HG03558 (cell line): ENCODE measurements around the gene LCE5A.
"Not testable (repeated sequence)": the region's sequence is repeated elsewhere in the genome, so short reads cannot be mapped to it uniquely, and the experiment has no call there.

Source experiments
- ATAC-seq: cut with Tn5 transposase; IDR thresholded peaks from one replicate; pipeline ENCODE4 v1.9.1; 2021; ENCODE audit warnings: moderate number of reproducible peaks; ENCODE audit not compliant: unreplicated experiment; ENCODE audit errors: extremely low read depth

The LCE5A gene, protein sequence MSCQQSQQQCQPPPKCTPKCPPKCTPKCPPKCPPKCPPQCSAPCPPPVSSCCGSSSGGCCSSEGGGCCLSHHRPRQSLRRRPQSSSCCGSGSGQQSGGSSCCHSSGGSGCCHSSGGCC

DNA sequence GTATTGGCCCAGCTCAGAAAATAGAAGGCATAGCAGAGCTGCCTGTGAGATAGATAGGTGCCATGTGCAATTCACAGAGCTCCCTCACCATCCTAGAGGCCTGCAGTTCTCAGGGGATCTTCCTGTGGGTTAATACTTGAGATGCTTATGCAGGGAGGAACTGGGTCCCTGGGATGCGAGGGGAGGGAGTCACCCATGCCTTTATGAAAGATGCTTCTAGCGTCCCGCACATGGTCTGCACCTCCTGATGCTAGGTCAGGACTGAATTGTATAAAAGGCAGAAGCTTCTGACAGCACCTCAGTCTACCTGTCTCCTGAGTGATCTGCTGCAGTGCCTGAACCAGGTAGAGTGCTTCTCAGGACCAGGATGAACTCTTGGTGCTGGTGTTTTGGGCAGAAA lies at the start of gene LCE5A:
LCE5A (plus strand) TSS at position 301 of the 400 bp plus-strand sequence. CDS start 732 bp downstream, outside the sequence.
- no peak for ATAC-seq

DNA sequence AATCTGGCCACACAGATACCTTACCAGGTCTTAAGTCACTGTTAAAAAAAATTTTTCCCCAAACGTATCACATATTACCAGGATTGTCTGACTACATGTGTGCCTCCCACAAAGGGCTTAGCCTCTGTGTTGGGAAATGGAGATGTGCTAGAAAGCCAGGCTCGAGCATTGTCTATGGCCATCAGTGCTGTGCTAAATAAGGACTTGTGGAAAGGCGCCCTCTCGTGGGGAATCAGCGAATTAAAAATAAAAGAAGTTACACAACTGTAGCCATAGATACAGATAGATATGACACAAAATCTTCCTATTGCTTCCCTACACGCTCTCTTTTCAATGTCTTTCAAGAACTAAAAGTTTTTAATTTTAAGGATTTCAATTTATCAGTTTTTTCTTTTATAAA lies 49.1 kb upstream of the LCE5A start:
- ATAC-seq: no peak

DNA sequence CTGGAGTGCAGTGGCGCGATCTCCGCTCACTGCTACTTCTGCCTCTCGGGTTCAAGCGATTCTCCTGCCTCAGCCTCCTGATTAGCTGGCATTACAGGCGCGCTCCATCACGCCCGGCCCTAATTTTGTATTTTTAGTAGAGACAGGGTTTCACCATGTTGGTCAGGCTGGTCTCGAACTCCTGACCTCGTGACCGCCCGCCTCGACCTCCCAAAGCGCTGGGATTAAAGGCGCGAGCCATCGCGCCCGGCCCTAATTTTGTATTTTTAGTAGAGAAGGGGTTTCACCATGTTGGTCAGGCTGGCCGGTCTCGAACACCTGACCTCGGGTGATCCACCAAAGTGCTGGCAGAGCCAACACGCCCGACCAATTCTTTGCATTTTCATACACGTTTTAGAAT lies 48.0 kb upstream of the LCE5A start:
- no peak for ATAC-seq

DNA sequence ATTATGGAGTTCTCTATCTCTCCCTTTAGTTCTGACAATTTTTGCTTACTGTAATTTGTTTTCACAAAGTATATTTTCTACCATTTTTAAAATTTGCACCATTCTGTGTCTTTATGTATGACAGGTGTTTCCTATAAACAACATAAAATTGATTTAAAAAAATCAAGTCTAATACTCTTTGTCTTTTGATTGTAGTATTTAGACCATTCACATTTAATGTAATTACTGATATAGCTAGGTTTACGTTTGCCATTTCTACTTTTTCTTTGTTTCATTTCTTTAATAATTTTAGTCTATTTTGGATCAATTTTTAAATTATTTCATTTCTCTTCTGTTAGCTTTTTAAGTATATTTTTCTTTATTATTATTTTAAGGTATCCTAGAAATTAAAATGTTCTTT lies 44.4 kb upstream of the LCE5A start:
- no peak for ATAC-seq

DNA sequence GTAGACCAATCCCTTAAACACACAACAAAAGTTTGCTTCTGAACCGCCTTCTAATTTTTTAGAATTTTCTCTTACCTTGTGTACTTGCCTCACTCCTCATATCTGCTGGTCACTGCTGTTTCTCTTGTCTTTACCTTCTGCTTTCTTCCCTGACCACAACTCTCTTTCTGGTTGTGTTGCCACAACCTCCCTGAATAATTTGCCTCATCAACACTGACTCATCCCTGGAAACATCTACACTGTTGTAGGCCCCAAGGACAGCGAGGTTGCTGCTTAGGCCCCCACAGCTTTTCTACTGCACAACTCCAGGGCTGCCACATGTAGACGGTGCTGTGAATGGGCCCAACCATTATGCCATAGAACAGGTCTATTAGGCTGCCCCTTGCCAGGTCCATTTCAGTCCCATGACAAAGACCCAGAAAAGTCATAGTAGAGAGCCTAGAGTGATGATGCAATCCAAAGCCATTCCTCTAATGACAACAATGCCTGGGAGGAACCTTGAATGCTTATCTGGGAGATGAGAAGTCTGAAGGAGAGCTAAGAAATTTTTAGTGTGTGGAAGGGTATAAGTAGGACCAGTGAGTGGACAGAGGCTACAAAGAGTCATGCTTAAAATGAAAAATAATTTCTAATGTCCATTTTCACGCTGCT lies 36.6 kb upstream of the LCE5A start:
- ATAC-seq: no peak

DNA sequence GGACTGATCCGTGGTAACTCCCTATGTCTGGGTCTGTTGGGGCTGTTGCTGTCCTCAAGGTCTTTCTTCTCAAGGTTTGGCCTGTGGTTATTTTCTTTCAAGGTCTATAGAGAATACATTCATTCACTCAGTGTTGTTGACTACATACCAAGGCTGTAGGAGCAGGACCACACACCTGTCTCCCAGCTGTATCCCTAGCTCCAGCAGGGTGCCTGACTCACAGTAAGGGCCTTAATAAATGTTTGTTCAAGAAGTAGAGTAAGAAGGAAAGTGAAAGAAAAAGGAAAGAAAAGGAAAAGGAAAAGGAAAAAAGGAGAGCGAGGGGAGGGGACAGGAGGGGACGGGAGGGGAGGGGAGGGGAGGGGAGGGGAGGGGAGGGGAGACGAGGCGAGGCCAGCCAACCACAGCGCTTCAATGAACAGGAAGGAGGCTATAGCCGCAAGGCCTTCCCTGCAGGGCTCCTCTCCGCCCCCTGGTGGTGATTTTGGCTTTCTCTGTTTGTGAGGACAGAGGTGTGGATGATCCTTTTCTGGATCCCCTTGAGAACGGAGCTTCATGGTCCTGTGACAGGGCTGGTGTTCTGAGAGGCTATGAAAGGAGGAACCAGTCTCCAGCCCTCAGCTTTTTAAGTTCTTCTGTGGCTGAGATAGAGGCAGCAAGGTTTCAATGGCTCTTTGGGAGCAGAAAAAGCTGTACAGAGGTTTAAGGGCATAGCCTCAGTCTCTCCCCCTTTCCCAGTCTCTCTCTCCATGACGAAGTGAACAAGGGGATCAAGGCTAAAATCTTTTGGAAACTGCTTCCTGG lies 30.6 kb upstream of the LCE5A start:
- no peak for ATAC-seq

DNA sequence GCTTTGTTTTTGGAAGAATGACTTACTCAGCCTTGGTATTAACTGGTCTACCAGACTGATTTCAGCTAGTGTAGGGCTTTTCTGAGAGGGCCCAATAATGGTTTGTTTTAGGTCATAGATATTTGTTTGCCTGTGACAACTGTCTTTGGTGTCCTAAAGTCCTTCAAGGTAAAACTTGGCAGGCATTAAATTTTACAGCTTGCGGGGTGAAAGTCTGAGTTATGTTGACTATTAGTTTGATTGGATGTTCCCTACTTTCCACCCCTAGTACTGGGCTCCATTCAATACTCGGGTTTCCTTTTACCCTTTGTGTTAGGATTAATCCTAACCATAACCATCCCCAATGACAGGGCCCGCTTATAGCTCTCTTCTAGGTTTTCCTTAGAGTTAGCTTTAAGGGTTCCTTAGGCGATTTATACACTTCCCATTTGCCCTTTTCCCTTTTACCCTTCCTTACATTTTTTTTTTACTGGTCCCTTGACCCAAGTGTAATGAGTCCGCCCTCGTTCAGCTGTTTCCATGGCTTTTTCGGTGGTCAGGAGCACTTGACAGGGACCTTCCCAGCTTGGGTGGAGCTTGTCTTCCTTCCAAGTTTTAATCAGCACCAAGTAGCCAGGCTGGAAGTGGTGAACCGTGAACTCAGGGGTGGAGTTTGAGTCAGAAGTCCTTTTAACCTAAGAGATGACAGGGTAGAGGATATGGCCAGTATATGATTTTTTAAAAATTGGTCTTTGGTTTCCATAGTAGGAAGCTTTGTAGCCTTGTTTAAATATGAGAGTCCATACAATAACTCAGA lies 28.5 kb upstream of the LCE5A start:
- ATAC-seq: no peak

DNA sequence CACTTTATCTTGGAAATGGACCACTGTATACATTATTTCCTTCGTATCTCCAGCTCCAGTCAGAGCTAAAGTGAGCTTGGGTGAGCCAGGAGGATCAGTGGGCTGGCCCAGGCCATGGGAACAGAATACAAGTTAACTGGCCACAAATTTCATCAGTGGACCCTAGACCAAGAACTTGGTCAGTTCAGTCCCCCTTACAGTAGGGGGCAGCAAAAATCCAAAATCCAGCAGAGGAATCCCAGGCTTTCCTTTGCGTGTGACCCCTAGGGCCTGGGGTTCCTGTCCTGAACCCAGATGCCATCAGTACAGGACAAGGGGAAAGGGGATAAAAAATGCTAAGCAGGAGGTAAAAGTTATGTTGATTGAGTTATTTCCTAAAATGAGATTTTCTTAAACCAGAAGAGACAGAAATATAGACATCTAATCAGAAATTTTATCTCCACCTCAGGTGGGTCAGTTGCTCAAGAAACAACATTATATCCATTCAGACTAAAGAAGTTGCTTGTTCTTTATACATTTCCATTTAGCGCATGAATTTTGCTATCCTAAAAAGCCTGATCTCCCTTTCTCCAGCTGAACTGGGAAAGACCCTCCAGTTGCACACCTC lies 24.1 kb upstream of the LCE5A start:
- ATAC-seq: no peak

DNA sequence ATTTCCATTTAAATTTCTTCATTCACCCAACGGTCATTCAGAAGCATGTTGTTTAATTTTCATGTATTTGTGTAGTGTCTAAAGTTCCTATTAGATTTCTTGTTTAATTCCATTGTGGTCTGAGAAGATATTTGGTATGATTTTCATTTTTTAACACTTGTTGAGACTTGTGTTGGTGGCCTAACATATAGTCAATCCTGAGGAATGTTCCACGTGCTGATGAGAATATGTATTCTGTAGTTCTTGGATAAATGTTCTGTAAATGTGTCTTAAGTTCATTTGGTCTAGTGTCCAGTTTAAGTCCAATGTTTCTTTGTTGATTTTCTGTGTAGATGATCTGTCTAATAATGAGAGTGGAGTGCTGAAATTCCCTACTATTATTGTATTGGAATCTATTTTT lies 22.7 kb upstream of the LCE5A start:
- ATAC-seq: no peak

DNA sequence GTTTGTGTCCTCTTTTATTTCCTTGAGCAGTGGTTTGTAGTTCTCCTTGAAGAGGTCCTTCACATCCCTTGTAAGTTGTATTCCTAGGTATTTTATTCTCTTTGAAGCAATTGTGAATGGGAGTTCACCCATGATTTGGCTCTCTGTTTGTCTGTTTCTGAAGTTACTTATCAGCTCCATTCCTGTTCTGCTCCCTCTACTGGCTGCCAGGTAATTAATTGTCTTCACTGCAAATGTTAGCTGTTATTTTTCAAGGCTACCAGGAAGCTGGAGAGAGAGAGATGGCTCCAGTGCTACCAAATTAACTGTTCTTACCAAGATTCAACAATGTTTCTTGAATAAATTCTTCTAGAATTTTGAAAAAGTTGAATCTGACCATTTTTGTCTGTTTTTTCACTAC lies 19.1 kb upstream of the LCE5A start:
- ATAC-seq: not testable (repeated sequence)

DNA sequence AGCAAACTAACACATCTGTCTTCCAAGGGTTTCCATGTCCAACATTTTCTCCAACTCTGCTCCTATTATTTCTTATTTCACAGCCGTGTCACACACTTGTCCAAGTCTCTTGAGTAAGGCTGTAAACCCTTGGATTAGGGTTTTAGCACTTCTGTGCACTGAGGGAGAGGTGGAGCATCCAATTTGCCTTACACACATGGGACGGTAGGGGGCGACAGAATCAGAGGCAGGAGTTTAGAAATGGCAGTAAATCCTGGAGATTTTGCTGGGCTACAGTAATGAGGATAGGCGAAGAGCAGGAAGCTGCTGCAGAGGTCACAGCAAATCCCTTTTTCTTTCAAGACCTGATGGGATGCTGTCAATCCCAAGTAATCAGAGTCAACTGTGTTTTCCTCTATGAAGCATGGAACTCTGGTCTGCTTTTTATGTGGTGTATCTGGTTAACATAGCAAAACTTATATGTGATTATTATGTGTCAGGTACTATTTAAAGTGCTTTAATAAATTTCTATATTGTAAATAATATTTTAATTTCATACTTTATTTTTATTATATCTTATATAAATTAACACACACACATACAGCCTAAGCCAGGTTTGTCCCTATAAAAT lies 15.4 kb upstream of the LCE5A start:
- ATAC-seq: no peak

DNA sequence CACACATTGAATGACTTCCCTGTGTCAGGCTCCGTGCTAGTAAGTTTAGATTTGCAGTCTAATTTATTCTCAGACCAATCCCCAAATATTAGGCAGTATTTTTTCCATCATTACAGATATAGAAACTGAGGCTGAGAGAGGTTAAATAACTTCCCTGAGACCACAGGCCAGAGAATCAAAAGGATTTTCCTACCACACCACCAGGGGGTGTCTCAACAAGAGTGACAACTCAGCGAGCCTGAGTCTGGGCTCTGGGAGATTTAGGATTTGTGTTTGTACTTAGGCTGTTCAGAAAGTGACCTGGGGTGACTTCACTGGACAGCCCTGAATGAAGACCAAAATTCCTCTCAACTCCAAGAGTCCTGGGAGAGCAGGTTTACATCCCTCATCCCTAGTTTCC lies 13.3 kb upstream of the LCE5A start:
- no peak for ATAC-seq

DNA sequence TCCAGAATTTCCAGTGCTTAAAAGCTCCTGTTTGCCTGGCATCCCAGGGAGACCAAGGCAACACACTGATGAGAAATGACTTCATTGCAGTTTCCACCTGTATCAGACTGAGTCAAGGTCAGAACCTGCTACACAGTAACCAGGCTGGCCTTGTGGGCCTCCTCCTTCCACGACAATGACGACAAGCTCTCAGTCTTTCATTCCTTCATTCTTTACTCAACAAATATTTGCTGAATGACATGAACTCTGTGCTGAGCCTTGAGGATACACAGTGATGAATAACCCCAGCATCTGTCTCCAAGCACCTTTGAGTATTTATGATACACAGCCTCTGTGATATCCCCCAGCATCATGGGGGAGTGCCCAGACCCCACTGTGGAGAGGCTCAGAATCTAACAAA lies 8.9 kb upstream of the LCE5A start:
- no peak for ATAC-seq

DNA sequence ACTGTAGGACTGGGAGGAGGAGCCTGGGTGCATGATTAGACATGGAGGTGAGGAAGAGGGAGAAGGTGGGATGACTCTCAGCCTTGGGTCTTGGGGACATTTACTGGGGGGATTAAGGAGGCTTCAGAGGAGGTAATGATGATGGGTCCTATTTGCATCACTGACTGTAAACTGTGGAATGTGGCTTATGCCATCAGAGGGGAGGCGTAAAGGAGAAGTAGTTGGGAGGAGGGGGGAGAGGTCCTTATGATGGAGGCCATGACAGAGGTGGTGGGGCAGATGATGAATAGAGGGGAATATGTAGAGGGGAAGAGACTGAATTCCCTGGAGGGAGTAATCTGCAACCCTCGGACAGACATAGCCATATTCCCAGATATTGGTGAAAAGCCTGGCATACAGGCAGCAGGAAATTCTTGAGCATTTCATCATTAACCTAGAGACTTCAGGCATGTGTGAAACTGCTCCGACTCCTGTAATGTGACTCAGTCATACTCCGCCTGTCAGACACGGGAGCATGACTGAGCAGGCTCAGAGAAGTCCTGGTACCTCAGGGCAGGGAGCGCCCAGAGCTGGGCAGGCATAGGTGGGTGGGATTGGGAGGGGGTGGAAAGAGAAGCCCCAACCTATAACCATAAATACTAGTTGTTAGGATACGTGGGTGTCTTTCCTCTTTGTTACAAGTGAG lies 8.0 kb upstream of the LCE5A start:
- ATAC-seq: no peak

DNA sequence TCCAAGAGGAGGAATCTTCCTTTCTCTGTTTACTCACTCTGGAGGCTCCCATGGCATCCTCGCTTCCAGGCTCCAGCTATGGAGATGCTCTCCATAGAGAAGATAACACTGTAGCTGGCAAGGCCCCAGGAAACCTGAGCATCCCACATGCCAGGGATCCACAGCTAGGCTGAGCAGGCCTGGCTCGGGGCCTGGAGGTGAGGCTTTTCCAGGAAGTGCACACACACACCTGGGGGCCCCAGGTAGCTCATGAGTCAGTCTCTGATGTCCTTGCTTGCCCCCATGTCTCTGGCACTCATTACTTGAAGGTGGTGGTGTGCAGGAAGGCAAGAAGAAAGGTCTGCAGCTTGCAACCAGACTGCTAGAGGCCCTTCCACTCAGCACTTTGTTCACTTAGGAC lies 5.5 kb upstream of the LCE5A start:
- ATAC-seq: no peak

DNA sequence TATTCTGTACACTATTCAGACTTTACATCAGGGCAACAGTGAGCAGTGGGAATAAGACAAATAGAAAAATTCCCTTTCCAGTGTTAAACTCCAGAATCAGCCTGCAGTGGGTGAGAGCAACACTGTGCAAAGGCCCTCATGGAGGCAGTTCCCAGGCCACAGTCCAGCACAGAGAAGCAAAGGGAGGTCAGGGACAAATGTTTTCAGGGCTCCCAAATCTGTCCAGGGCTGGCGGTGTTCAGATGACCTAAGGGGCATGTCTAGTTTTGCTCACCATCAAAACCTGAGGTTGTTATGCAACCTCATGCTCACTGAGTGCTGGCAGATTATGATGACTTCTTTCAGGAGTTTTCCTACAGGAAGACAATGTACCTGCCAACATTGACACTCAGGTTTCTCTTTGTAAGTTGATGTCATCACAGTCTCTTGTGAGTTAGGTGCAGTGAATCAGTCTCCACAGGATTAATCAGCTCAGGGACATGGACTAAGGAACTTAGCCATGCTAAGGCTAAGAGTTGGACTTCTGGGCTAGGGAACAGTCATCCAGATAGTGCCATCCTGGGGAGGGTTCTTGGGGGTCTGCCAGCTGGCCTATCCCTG lies 3.6 kb upstream of the LCE5A start:
- no peak for ATAC-seq

DNA sequence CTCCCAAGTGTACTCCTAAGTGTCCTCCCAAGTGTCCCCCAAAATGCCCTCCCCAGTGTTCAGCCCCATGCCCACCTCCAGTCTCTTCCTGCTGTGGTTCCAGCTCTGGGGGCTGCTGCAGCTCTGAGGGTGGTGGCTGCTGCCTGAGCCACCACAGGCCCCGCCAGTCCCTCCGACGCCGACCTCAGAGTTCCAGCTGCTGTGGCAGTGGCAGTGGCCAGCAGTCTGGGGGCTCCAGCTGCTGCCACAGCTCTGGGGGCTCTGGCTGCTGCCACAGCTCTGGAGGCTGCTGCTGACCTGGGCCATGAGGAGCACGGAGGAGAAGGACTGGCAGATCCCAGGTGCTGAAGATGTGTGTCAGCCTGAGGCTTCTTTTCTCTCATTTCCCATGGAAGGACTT lies 993 bp downstream of the LCE5A start:
- no peak for ATAC-seq

DNA sequence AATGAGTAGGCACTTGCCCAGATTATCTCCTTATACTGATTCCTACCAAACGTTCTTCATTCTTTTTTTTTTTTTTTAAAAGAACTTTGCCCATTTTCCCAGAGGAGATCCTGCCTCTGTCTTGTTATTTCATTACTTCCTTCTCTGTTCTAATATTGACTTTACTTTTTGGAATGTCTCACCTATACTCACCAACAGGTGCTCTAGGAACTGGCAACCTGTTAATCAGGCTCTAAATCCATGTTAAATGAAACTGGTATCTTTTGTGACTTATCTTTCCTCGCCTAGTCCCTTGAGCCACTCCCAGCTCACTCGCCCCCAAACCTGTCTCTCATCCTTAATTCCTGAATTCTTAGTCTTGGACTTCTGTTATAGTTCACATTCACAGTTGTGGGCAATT lies 2.5 kb downstream of the LCE5A start:
- ATAC-seq: no peak
